ENCODE data around the gene PTPRM. TPM values are rescaled to one million over a fixed set of nuclear protein-coding genes. Genes with fewer than 3 reads are reported as not detected.

The PTPRM gene
- polyA plus RNA-seq, 1 of the 3 experiments (the other 2 are of a cell fraction) = 16.0 TPM

GRCh38 chr18:8188184-8188583 is 621.1 kb downstream of the PTPRM start:
- Histone ChIP-seq H3K9me2 (no peaks in the 10 kb centered on the region), H3K4me1 (ENCODE audit: control insufficient read depth in 1 of 2, insufficient read depth in 2 of 2, low read depth in 1 of 2, low read length in 1 of 2) (peaks cover 0 to 12% of the 10 kb centered on the region in 2 experiments; a peak in 1 of 4 replicates), H3K36me3 (replicated peaks in 1 of 2; ENCODE audit: control insufficient read depth in 1 of 2, insufficient read depth in 2 of 2, low read length in 1 of 2) (no peaks in the 10 kb centered on the region), H3F3A (replicated peaks; ENCODE audit: insufficient read depth) (no peaks in the 10 kb centered on the region), H3K79me2 (ENCODE audit: insufficient read depth) (no peaks in the 10 kb centered on the region), H3K9ac (no peak overlapping the region), H3K4me2 (no peak overlapping the region), H3K27me3 (ENCODE audit: insufficient read depth) (no peaks in the 10 kb centered on the region), H2AFZ (ENCODE audit: low read depth) (no peak overlapping the region), H3K4me3 (ENCODE audit: low read depth in 2 of 2, low read length in 1 of 2) (no peak overlapping the region), H3K27ac (ENCODE audit: low read depth in 2 of 2, low read length in 1 of 2) (no peak overlapping the region), H3K9me3 (no peaks in the 10 kb centered on the region), H4K20me1 (ENCODE audit: insufficient read depth) (no peaks in the 10 kb centered on the region)
- ChIA-PET CTCF (interaction anchor here (0.9 to 1.8 kb wide), 2 partner anchors 11 to 13 kb away, joined by 3 to 4 read pairs; no protein-coding TSS in a partner anchor), POLR2A (no interaction called here)
- no peak for DNase-seq
- 75% methylated on average over 7 of the region's 7 CpGs for WGBS (ENCODE audit: low lambda C conversion rate)
- TF ChIP-seq PBX3 (IDR thresholded peaks at IDR 0.05) = no peak
- no peak for TF ChIP-seq EP300 (IDR thresholded peaks at IDR 0.05; ENCODE audit: borderline replicate concordance in 1 of 2, low read depth in 1 of 2, low read length in 1 of 2)
- TF ChIP-seq TCF12 (IDR thresholded peaks at IDR 0.05) = no peak
- TF ChIP-seq MEF2A (IDR thresholded peaks at IDR 0.05; ENCODE audit: borderline replicate concordance, low read depth) = no peak
- TF ChIP-seq MXI1 (IDR thresholded peaks at IDR 0.05; ENCODE audit: low read depth, low read length) = no peak
- TF ChIP-seq FOSL2 (IDR thresholded peaks at IDR 0.05; ENCODE audit: borderline replicate concordance, low read depth) = no peak
- TF ChIP-seq GATA2 (CRISPR knock-in tag; IDR thresholded peaks at IDR 0.05) = no peak
- TF ChIP-seq TEAD4 (IDR thresholded peaks at IDR 0.05; ENCODE audit: borderline replicate concordance, insufficient read depth) = no peak
- TF ChIP-seq SIN3A (IDR thresholded peaks at IDR 0.05; ENCODE audit: borderline replicate concordance, low read depth, low read length) = no peak
- no peak for TF ChIP-seq YY1 (IDR thresholded peaks at IDR 0.05; ENCODE audit: low read depth)
- TF ChIP-seq RXRA (IDR thresholded peaks at IDR 0.05; ENCODE audit: borderline replicate concordance, low read depth) = no peak
- TF ChIP-seq SMC3 (IDR thresholded peaks at IDR 0.05; ENCODE audit: low read depth, low read length) = no peak
- TF ChIP-seq USF2 (IDR thresholded peaks at IDR 0.05; ENCODE audit: borderline replicate concordance, low read depth, low read length) = no peak
- no peak for TF ChIP-seq RCOR1 (IDR thresholded peaks at IDR 0.05; ENCODE audit: low read length)
- no peak for TF ChIP-seq ZBTB33 (IDR thresholded peaks at IDR 0.05; ENCODE audit: borderline replicate concordance, low read depth)
- no peak for TF ChIP-seq JUND (IDR thresholded peaks at IDR 0.05)
- no peak for TF ChIP-seq FOXJ3 (CRISPR knock-in tag; IDR thresholded peaks at IDR 0.05)
- TF ChIP-seq ELF1 (IDR thresholded peaks at IDR 0.05) = no peak
- TF ChIP-seq CHD2 (IDR thresholded peaks at IDR 0.05; ENCODE audit: low read length, partially characterized antibody) = no peak
